Sigmoid colon (tissue), 3 donors: ENCODE data around the gene PRSS37.

Source experiments
- CTCF ChIP-seq, 4 experiments: fragments of 450-650 bp in 3 of 4; fragments of 200-600 bp in 1 of 4; IDR thresholded peaks; one replicate each; pipeline ENCODE4 v1.5.1; 2016 to 2019; ENCODE audit warnings: antibody characterized with exemption in 4 of 4, mild to moderate bottlenecking in 3 of 4, moderate library complexity in 2 of 4
- POLR2A ChIP-seq, 2 donors: fragments of 450-650 bp; IDR thresholded peaks; one replicate each; pipeline ENCODE4 v1.6.1; 2016; ENCODE audit warnings: antibody characterized with exemption in 2 of 2, mild to moderate bottlenecking in 2 of 2, moderate library complexity in 2 of 2

- no peak for TF ChIP-seq CTCF (IDR thresholded peaks at IDR 0.05)
- TF ChIP-seq POLR2A (IDR thresholded peaks at IDR 0.05) = no peak
Measured at GRCh38 chr7:141872931-141873330, 31.6 kb upstream of the PRSS37 start.
